Measurements from ENCODE around the gene UROC1.
A peak's percentile ranks its signal among the peaks of the same experiment; 100 is the strongest.

UROC1 gene

GRCh38 chr3:126481808-126482502, 35.6 kb downstream of the UROC1 start:
- no peak for DNase-seq

DNA sequence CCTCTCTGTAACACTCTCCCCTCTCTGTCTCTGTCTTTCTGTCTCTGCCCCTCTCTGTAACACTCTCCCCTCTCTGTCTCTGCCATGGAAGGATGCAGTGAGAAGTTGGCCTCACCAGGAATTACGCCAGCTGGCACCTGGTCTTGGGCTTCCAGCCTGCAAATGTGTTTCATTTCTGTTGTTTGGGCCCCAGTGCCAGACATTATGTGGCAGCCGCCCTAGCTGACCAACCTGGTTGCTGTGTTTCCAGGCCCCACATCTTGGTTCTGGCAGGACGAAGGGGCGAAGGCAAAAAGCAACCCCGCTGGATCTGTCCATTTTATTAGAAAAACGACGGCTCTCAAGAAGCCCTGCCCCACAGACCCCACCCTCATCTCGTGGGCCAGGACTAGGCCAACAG, 36.7 kb downstream of the UROC1 start:
- DNase-seq: peak in 4 of 51 donors; percentile 9 to 36 (median 16)

DNA sequence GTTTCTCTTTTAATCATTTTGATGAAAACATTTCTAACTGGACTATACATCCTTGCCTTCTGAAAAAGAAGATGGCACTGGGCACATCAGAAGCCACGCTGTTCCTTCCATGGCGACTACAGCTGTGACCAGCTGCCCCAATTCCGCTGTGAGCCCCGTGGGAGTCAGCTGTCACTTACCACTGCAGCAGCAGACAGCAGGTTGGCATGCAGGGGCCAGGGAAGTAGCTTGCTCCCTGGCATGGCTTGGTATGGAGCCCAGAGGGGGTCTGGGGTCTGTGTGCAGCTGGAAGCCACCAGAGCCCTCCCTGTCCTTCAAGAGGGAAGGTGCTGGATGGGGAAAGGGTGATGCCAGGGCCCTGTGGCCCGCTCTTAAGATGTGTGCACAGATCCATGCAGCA, 37.4 kb downstream of the UROC1 start:
- DNase-seq: no peak

DNA sequence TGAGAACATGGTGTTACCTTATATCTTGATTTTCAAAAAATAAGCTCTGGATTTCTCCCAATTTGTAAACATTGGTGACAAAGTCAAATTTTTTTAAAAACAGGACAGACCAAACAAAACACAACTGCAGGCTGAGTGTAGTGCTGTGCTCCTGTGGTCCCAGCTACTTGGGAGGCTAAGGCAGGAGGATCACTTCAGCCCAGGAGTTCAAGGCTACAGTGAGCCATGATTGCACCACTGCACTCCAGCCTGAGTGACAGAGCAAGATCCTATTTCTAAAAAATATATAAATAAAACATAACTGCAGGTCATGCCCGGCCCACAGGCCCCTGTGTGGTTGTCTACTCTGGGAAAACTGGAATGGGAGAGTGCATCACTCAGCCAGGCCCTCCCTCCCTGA, 37.9 kb downstream of the UROC1 start:
- no peak for DNase-seq

DNA sequence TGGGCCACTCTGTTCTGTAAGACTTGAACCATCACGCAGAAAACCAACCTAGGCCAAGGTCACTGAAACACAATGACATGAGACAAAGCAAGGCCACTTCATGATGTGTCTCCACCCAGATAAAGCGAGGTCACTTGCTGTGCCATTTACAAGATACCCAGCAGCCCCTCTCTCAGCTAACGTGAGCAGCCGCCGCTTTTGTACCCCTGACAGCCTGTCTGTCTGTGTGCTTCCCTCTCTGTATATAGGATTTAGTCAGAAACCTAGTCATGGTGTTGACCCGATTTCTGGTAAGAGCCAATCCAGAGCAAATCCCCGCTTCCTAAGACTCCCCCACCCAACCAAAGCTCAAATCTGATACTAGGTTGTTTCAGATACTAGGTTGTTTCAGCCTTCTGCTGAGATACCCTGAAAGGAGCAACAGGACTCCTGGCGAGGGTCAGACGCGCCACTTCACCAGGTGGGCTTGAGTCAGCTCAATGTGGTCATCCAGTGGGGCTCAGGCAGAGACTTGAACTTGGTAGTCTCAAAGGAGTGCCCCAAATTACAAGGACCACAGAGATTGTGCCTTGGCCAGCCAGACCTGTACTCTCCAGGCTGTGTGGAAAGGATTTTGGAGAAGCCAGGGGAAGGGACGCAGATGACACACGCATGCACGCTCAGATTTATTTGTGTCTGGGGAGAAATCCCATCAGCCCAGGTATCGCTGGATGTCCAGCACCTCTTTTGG, 38.8 kb downstream of the UROC1 start:
- no peak for DNase-seq

DNA sequence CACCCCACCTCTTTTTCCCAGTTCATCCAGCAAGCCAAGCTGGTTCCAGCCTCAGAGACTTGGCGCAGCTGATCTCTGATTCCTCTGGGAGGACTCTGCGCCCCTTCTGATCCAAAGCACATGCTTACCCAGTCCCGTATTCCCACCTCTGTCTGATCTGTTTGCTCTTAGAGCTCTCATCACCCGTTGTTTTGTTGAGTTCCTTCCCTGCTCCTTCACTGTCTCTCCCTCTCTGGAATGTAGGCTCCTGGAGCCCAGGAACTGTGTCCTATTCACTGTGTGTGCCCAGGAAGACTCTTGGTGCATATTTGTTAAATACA, 40.6 kb downstream of the UROC1 start:
- no peak for DNase-seq

GRCh38 chr3:126476166-126477060, 41.2 kb downstream of the UROC1 start:
- peak in 29 of 51 donors; percentile 24 to 88 (median 73) for DNase-seq

DNA sequence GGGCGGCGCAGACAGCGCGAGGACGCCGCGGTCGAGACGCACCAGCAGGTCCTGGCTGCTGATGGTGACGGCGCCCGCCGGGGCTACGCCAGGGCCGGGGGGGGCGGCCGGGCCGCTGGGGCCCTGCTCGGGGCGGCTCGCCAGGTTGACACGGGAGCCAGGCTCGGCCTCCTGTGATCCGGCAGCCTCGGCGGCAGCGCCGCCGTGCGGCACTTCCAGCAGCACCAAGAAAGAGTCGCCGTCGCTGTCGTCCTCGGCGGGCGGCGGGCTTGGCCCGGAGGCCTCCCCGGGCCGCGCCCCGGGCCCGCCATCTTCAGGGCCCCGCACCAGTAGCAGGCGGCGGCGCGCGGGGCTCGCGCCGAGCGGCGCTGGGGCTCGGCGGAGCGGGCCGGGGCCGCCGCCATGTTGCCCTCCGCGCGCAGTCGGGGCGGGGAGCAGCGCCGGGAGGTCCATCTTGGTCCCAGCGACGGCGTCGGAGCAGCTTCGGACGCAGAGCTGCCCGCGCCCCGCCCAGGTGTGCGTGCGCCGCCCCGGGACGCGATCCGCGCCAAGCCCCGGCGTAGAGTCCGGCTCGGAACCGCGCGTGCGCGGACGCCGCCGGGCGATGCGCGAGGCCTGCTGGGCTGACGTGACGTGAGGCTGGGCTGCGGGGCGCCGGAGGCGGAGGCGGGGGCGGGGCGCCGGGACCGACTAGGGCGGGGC, 42.0 kb downstream of the UROC1 start, which contains the start of gene ZXDC:
Gene ZXDC, minus strand, starts transcription at position 479 of the 702 bp plus-strand sequence. Its CDS starts 26 bp downstream, at position 453.
- peak; percentile 32 to 98 (median 88) for DNase-seq

DNA sequence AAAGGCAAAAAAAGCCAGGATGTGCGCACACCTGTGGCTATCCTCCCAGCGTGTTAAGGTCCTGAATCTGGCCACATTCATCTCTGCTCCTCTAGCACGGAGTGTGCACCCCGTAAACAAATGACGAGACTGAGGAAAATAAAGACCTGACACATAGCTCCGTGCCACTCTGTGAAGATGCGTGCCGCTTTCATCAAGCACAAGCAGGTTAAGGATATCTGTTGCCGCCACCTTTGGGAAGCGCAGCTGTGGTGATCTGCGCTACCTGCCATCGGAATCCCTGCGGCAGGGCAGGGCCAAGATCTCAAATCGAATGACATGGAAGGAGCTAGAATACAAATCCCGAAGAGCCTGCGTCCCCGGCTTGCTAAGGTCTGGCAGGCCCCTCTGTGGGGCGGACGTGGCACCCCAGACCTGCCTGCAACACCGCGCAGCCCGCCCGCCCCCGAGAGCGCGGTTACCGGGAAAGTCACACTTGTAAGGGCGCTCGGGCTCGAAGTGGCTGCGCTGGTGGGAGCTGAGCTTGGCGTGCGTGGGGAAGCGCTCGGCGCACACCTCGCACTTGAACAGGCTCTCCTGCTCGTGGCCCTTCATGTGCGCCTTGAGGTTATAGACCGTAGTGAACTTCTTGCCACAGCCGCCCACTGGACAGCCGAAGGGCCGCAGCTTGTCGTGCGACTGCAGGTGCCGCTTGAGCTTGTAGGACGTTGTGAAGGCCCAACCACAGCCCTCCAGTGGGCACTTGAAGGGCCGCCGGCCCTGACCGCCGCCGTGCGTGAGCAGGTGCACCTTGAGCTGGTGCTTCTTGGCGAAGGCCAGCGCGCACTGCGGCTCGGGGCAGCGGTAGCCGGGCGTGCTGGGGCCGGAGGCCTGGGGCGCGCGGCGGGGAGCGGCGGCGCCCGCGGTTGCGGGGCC, 42.8 kb downstream of the UROC1 start:
- peak in 3 of 51 donors; percentile 19 to 51 (median 40) for DNase-seq

DNA sequence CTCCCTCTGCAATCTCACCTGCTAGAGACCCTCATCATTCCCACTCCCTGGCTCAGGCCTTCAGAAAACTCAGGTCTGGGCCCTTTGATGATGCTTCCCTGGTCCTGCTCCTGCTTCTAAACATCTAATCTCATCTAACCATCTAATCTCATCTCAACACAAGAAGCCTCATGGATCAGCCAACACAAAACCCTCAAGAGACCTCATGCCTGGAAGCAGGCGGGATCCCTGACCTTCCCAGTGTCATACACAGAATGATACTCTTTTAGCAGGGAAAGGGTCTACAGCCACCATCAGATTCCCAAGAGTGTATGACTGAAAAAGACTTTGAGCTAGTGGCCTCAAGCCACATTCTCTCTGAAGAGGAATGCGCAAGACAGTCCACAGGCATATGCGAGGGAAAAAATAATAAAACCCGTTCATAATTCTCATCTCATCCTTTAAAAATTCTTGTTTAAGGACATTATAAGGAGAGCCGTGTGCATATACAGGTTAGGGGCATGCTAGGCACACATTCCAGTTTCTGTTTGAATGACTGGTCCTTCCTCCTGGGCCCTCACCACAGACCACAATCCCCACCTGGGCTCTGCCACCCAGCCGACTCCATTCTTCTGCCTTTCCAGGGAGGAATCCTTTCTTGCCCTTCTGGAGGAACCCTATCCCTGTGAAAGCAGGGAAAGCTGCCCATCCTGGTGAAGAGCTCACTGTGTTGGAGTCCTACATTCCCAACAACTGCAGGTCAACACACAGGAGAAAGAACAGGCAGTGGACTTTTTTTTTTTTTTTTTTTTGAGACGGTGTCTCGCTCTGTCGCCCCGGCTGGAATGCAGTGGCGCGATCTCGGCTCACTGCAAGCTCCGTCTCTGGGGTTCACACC, 44.0 kb downstream of the UROC1 start:
- no peak for DNase-seq

GRCh38 chr3:126472277-126473006, 45.1 kb downstream of the UROC1 start:
- DNase-seq: peak in 21 of 51 donors; percentile 16 to 65 (median 32)

- DNase-seq: no peak
Observed at GRCh38 chr3:126469479-126469878, 48.1 kb downstream of the UROC1 start.

GRCh38 chr3:126468028-126468891, 49.3 kb downstream of the UROC1 start:
- no peak for DNase-seq

- DNase-seq: no peak
Observed at GRCh38 chr3:126467611-126467955, 50.0 kb downstream of the UROC1 start.

- no peak for DNase-seq
Observed at GRCh38 chr3:126466886-126467610, 50.5 kb downstream of the UROC1 start.

GRCh38 chr3:126465928-126466544, 51.5 kb downstream of the UROC1 start:
- peak in 5 of 51 donors; percentile 10 to 27 (median 18) for DNase-seq

Data from hypothalamus (tissue), 51 donors.